ENCODE data around the gene ZDHHC21. TPM values are rescaled to one million over a fixed set of nuclear protein-coding genes. Genes with fewer than 3 reads are reported as not detected.

ZDHHC21 gene, protein sequence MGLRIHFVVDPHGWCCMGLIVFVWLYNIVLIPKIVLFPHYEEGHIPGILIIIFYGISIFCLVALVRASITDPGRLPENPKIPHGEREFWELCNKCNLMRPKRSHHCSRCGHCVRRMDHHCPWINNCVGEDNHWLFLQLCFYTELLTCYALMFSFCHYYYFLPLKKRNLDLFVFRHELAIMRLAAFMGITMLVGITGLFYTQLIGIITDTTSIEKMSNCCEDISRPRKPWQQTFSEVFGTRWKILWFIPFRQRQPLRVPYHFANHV
- total RNA-seq (2014; rRNA removed; shearing (Covaris generic)) = 5.1 and 5.9 TPM in 2 replicates
- 2.3 and 3.3 TPM in 2 replicates for polyA plus RNA-seq (2016; fragmentation: Nextera tagmentation; extraction: Ambion mirVana)

DNA sequence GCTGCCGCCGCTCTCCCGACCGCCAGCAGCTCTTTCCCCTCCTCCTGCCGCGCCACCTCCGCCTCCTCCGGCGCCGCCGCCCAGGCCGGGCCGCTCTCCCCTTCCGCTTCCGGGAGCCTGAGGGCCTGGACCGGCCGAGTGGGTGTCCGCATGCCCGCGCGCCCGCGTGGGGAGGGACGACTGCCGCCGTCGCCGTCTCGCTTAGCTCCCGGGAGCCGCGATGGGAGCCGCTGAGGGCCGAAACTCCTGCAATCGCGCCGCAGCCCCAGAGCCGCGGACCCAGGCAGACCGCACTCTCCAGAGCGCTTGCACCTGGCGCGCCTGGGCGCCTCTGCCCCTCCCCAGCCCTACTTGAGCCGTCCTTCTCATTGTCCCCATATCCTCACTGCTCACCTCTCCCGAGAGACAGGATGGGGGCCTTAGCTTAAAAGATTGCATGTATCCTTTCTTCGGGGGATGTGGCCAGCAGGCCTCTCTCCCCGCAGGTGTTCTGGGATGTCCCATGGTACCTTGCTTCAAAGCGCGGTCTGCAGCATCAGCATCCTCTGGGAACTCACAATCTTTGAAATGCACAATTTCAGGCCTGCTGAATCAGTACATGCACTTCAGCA is at the start of gene ZDHHC21:
TSS of gene ZDHHC21 (minus strand) at position 182 of the 611 bp plus-strand sequence. CDS start 19,092 bp downstream, outside the sequence.
- H3K79me2 ChIP-seq (ENCODE audit: insufficient read depth) = peaks cover 9% of the 10 kb centered on the region; the same call in 1 of the 2 replicates
- H3K4me1 ChIP-seq (ENCODE audit: insufficient read depth) = peaks cover 16% of the 10 kb centered on the region
- TF ChIP-seq EZH2 (IDR thresholded peaks at IDR 0.05; ENCODE audit: insufficient read depth, poor library complexity, severe bottlenecking) (no peak), EZH2phosphoT487 (IDR thresholded peaks at IDR 0.05; ENCODE audit: insufficient read depth, low read depth) (no peak)
- H3K27me3 ChIP-seq (replicated peaks; ENCODE audit: insufficient read depth) = peaks cover 4% of the 10 kb centered on the region; the same call in 1 of the 2 replicates
- H3K4me2 ChIP-seq (ENCODE audit: unreplicated experiment) = peak within 1 kb of the TSS; percentile 90
- H3K9ac ChIP-seq = peak within 1 kb of the TSS; percentile 70
- peak within 1 kb of the TSS; percentile 83 for H3K4me3 ChIP-seq
- H3F3A ChIP-seq (ENCODE audit: insufficient read depth) = peaks cover 13% of the 10 kb centered on the region; the same call in 1 of the 2 replicates
- peak within 1 kb of the TSS; percentile 88 for H2AFZ ChIP-seq
- H3K27ac ChIP-seq = no peak within 1 kb of the TSS
- WGBS, 2 experiments (ENCODE audit: low coverage in 1 of 2, low lambda C conversion rate in 2 of 2, missing lambda C conversion rate in 2 of 2) = 8% methylated on average over 30 to 37 of the region's 50 CpGs
- no peaks in the 10 kb centered on the region for H3K9me2 ChIP-seq (ENCODE audit: insufficient read depth)
- no peaks in the 10 kb centered on the region for H3K9me3 ChIP-seq (ENCODE audit: low read depth)
- no peaks in the 10 kb centered on the region for H3K36me3 ChIP-seq (ENCODE audit: low read depth)
- peak; percentile 75 for DNase-seq
- no peaks in the 10 kb centered on the region for H4K20me1 ChIP-seq (ENCODE audit: insufficient read depth)
- in situ Hi-C loops (cut with MboI) = no loop called here

DNA sequence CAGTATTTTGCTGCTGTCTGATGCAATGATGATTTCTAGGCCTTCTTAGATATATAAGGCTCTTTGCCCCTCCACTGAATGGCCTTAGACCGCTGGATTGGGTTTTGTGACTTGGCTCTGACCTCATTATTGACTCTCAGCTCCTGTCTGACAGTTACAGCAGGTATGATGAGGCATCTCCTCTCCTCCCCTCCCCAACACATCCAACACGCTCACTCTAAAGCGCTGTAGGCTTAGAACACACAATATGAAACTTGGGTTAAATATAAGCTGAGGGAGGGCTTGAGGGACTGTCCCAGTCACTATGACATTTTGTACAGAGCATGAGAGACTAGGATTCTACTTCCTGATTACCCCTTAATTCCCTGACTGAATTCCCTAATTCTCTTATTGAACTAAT is 48.1 kb upstream of the ZDHHC21 start:
- H3K4me2 ChIP-seq (ENCODE audit: unreplicated experiment) = no peak overlapping the region
- no peak overlapping the region for H3K4me3 ChIP-seq
- no peak overlapping the region for H3K9ac ChIP-seq
- H3K4me1 ChIP-seq (ENCODE audit: insufficient read depth) = no peaks in the 10 kb centered on the region
- 69 to 88% methylated on average over 3 of the region's 3 CpGs for WGBS, 2 experiments (ENCODE audit: low coverage in 1 of 2, low lambda C conversion rate in 2 of 2, missing lambda C conversion rate in 2 of 2)
- H3K36me3 ChIP-seq (ENCODE audit: low read depth) = no peaks in the 10 kb centered on the region
- H4K20me1 ChIP-seq (ENCODE audit: insufficient read depth) = no peaks in the 10 kb centered on the region
- in situ Hi-C loops (cut with MboI) = no loop called here
- H3K27ac ChIP-seq = no peak overlapping the region
- no peaks in the 10 kb centered on the region for H3K9me3 ChIP-seq (ENCODE audit: low read depth)
- H3K79me2 ChIP-seq (ENCODE audit: insufficient read depth) = no peaks in the 10 kb centered on the region
- H3F3A ChIP-seq (ENCODE audit: insufficient read depth) = no peaks in the 10 kb centered on the region
- DNase-seq = no peak
- no peak overlapping the region for H2AFZ ChIP-seq
- H3K27me3 ChIP-seq (replicated peaks; ENCODE audit: insufficient read depth) = no peaks in the 10 kb centered on the region
- H3K9me2 ChIP-seq (ENCODE audit: insufficient read depth) = no peaks in the 10 kb centered on the region
- TF ChIP-seq EZH2phosphoT487 (IDR thresholded peaks at IDR 0.05; ENCODE audit: insufficient read depth, low read depth) (no peak), EZH2 (IDR thresholded peaks at IDR 0.05; ENCODE audit: insufficient read depth, poor library complexity, severe bottlenecking) (no peak)

DNA sequence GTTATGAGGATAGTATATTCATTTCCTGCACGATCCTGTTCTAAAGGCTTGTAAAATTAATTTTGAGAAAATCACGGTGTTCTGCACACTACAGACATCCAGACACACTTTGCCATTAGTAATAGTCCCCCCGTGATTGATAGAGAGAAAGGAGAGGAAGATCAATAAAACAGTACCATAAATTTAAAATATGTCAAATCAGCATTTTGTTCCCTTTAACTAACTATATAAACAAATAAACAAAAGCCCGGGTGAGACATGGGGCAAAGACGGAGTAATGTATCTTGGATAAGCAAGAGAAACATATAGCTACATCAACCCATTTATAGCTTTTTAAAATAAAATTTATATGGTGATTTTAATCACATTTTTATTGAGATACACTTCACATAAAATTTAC is 39.9 kb upstream of the ZDHHC21 start:
- Histone ChIP-seq H3K27me3 (replicated peaks; ENCODE audit: insufficient read depth) (no peaks in the 10 kb centered on the region), H3K9ac (no peak overlapping the region), H3K9me3 (ENCODE audit: low read depth) (no peaks in the 10 kb centered on the region), H4K20me1 (ENCODE audit: insufficient read depth) (no peaks in the 10 kb centered on the region), H3F3A (ENCODE audit: insufficient read depth) (no peaks in the 10 kb centered on the region), H3K27ac (no peak overlapping the region), H3K4me3 (no peak overlapping the region), H3K9me2 (ENCODE audit: insufficient read depth) (no peaks in the 10 kb centered on the region), H2AFZ (no peak overlapping the region), H3K79me2 (ENCODE audit: insufficient read depth) (no peaks in the 10 kb centered on the region), H3K4me1 (ENCODE audit: insufficient read depth) (no peaks in the 10 kb centered on the region), H3K4me2 (ENCODE audit: unreplicated experiment) (no peak overlapping the region), H3K36me3 (ENCODE audit: low read depth) (no peaks in the 10 kb centered on the region)
- no peak for DNase-seq
- in situ Hi-C loops (cut with MboI) = no loop called here
- WGBS, 2 experiments (ENCODE audit: low coverage in 1 of 2, low lambda C conversion rate in 2 of 2, missing lambda C conversion rate in 2 of 2) = 64% methylated on average over 5 of the region's 5 CpGs
- TF ChIP-seq EZH2 (IDR thresholded peaks at IDR 0.05; ENCODE audit: insufficient read depth, poor library complexity, severe bottlenecking) (no peak), EZH2phosphoT487 (IDR thresholded peaks at IDR 0.05; ENCODE audit: insufficient read depth, low read depth) (no peak)

DNA sequence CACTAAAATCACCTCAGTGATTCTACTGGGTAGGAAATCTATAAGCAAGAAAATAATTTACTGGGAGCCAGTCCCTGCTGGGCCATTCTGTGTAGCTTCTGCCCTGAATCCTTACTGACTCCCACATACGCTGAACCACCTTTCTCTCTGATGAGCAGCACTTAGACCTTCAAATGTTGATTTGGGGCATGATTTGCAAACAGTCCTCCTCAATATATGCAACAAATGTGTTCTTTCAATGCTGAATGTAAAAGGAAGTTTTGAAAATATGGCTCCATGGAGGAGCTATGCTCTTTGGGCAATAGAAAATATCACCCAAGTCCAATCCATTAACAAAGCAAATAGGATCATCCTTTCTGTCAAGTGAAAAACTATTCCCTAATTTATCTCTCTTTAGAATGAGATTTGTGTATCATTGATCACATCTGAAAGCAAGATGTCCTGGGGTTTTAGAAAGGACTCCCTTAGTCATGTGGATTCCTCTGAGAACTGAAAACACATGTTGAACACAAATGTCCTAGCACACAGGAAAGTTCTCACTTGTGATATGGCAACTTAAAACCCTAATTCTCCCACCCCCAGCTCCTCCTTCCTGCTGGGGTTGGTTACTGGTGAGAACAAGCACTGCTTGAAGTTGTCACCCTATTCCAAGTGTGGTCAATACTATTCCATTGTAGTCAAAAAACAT is 38.2 kb upstream of the ZDHHC21 start:
- TF ChIP-seq EZH2 (IDR thresholded peaks at IDR 0.05; ENCODE audit: insufficient read depth, poor library complexity, severe bottlenecking) = no peak
- TF ChIP-seq EZH2phosphoT487 (IDR thresholded peaks at IDR 0.05; ENCODE audit: insufficient read depth, low read depth) = no peak
- 90 to 94% methylated on average over 1 of the region's 1 CpG for WGBS, 2 experiments (ENCODE audit: low coverage in 1 of 2, low lambda C conversion rate in 2 of 2, missing lambda C conversion rate in 2 of 2)
- in situ Hi-C loops (cut with MboI) = no loop called here

More for the DNA sequence above, 38.2 kb upstream of the ZDHHC21 start:
- H3K4me3 ChIP-seq = no peak overlapping the region
- H4K20me1 ChIP-seq (ENCODE audit: insufficient read depth) = no peaks in the 10 kb centered on the region
- no peak overlapping the region for H3K27ac ChIP-seq
- no peak overlapping the region for H3K9ac ChIP-seq
- H3F3A ChIP-seq (ENCODE audit: insufficient read depth) = no peaks in the 10 kb centered on the region
- H2AFZ ChIP-seq = no peak overlapping the region
- no peaks in the 10 kb centered on the region for H3K36me3 ChIP-seq (ENCODE audit: low read depth)
- H3K9me3 ChIP-seq (ENCODE audit: low read depth) = no peaks in the 10 kb centered on the region
- no peaks in the 10 kb centered on the region for H3K79me2 ChIP-seq (ENCODE audit: insufficient read depth)
- H3K27me3 ChIP-seq (replicated peaks; ENCODE audit: insufficient read depth) = no peaks in the 10 kb centered on the region
- DNase-seq = no peak
- H3K9me2 ChIP-seq (ENCODE audit: insufficient read depth) = no peaks in the 10 kb centered on the region
- H3K4me2 ChIP-seq (ENCODE audit: unreplicated experiment) = no peak overlapping the region
- H3K4me1 ChIP-seq (ENCODE audit: insufficient read depth) = no peaks in the 10 kb centered on the region
